ENCODE data around the gene C2orf42.
"Not testable (repeated sequence)": the region's sequence is repeated elsewhere in the genome, so short reads cannot be mapped to it uniquely, and the experiment has no call there.

DNA sequence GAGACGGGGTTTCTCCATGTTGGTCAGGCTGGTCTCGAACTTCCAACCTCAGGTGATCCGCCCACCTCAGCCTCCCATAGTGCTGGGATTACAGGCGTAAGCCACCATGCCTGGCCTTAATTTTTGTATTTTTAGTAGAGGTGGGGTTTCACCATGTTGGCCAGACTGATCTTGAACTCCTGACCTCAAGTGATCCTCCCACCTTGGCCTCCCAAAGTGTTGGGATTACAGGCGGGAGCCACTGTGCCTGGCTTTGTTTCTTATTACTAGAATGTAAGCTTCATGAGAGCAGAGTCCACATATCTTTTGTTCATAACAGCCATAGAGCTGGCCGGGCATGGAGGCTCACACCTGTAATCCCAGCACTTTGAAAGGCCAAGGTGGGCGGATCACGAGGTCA, 84.7 kb downstream of the C2orf42 start:
- TF ChIP-seq POLR2A, POLR2AphosphoS5 (IDR thresholded peaks at IDR 0.05; ENCODE audit: low read depth, low read length): not testable (repeated sequence)
